Progenitor cell of endocrine pancreas (in vitro differentiated cells): ENCODE results near the gene GRK2. TPM values are rescaled to one million over a fixed set of nuclear protein-coding genes. Genes with fewer than 3 reads are reported as not detected.

Experiments
- DNase-seq: peaks from one replicate; pipeline ENCODE4 v3.0.0; 2021; ENCODE audit warnings: low spot score; ENCODE audit not compliant: unreplicated experiment
- H3K27ac Mint-ChIP-seq: 2 replicates; pipeline ENCODE4 v1.8.0; 2021; ENCODE audit warnings: mild to moderate bottlenecking, moderate library complexity, mixed read lengths
- H3K27me3 Mint-ChIP-seq: 2 replicates; pipeline ENCODE4 v1.8.0; 2021; ENCODE audit warnings: mixed read lengths
- H3K36me3 Mint-ChIP-seq: 2 replicates; pipeline ENCODE4 v1.8.0; 2022; ENCODE audit warnings: mixed read lengths; ENCODE audit not compliant: insufficient read depth
- H3K4me1 Mint-ChIP-seq: 2 replicates; pipeline ENCODE4 v1.8.0; 2021; ENCODE audit warnings: low read depth, mixed read lengths
- H3K4me3 Mint-ChIP-seq: 2 replicates; pipeline ENCODE4 v1.8.0; 2021; ENCODE audit warnings: low read depth, mild to moderate bottlenecking, moderate library complexity, mixed read lengths
- H3K9me3 Mint-ChIP-seq: 2 replicates; pipeline ENCODE4 v1.8.0; 2021; ENCODE audit warnings: low read depth, mixed read lengths
- total RNA-seq: library from RNA; stranded (reverse); gene quantifications from 2 replicates; pipeline ENCODE4 v1.2.1, GENCODE V29; 2021
- TF ChIP-seq, protein P1 (sequence below): fragments of 200-600 bp; sonication (generic); IDR thresholded peaks from one replicate; pipeline ENCODE4 v1.5.0; 2021; ENCODE audit warnings: antibody characterized with exemption, mild to moderate bottlenecking; ENCODE audit not compliant: unreplicated experiment

GRK2 gene
- total RNA-seq, 1 donor from 2014 or later: 53.0 TPM

DNA sequence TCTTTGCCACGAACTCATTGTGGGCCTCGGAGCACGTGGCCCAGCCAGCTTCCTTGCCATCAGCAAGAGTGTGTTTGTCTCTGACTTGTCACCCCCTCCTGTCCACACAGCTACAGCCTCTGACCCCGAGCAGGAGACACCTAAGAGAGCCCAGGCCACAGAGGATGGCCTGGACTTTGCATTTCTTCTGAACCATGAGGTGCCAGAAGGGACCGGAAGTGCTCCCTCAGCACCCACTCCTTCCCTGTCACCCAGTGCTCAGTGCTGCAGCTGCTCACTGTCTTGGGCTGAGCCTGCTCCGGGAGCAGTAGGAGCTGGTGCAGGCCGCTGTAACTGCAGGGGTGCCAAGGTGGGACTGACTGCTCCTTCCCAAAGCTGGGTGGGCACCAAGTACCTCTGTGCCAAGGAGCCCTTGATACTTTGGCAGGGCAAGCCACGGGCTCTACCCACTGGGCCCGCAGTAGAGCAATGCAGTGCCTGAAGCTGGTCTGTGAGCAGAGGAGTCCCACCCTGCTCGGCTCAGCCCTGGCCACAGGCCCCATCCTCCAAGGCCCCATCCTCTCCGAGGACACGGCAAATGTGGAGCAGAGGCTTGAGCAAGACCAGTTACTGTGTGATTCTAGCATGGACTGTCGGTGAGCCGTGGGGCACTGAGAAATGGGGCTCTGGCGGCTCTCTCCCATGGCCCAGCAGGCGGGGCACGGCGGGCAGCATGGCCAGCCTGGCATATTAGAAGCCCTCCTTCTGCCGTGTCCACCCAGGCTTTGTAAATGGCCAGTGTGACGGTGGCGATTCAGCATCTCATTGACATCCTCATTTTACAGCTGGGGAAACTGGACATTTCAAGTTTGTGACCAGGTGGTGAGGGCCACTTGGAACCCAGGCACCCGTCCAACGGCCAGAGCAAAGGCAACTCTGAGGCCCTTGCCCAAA is 6.3 kb downstream of the GRK2 start:
- Mint-ChIP-seq H3K27me3 (no peaks in the 10 kb centered on the region), H3K36me3 (peaks cover 1% of the 10 kb centered on the region), H3K27ac (no peak overlapping the region), H3K9me3 (no peaks in the 10 kb centered on the region), H3K4me3 (no peak overlapping the region), H3K4me1 (peaks cover 10% of the 10 kb centered on the region)
- TF ChIP-seq, protein P1, sequence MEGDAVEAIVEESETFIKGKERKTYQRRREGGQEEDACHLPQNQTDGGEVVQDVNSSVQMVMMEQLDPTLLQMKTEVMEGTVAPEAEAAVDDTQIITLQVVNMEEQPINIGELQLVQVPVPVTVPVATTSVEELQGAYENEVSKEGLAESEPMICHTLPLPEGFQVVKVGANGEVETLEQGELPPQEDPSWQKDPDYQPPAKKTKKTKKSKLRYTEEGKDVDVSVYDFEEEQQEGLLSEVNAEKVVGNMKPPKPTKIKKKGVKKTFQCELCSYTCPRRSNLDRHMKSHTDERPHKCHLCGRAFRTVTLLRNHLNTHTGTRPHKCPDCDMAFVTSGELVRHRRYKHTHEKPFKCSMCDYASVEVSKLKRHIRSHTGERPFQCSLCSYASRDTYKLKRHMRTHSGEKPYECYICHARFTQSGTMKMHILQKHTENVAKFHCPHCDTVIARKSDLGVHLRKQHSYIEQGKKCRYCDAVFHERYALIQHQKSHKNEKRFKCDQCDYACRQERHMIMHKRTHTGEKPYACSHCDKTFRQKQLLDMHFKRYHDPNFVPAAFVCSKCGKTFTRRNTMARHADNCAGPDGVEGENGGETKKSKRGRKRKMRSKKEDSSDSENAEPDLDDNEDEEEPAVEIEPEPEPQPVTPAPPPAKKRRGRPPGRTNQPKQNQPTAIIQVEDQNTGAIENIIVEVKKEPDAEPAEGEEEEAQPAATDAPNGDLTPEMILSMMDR: no peak
- DNase-seq: no peak

DNA sequence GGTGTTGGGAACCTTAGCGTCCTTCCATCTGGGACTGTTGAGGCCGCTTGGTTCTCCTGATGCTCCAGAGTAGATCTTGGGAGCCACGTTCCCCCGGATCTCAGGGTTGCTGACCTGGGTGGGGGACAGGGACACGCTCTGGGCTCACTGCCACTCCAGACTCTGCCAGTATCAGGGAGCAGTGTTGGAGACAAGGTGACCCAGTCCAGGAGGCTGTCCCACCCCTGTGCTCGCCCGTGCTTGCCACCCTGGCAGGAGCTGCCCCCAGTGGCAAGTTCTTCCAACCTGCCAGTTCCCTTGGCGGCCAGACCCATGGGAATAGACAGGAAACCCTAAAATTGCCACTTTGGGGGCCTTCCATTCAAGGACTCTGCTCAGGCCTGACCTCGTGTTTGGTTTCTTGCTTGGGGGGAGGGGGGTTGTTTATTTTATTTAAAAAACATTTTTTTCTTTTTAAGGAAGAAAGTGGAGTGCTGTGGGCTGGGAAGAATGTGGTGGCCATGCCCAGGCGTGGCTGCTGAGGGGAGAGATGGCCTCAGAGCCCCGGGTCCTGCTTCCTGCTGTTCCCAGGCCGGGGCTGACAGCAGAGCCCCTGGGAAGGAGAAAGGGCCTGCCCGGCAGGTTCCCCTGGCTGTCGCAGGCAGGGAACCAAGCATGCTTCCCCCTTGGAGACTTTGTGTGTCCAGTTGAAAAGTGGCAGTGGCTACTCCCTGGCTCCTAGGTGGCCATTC is 7.2 kb downstream of the GRK2 start:
- H3K4me3 Mint-ChIP-seq: no peak overlapping the region
- no peaks in the 10 kb centered on the region for H3K9me3 Mint-ChIP-seq
- DNase-seq: no peak
- TF ChIP-seq, protein P1: no peak
- H3K4me1 Mint-ChIP-seq: peaks cover 7% of the 10 kb centered on the region
- H3K36me3 Mint-ChIP-seq: no peaks in the 10 kb centered on the region
- H3K27me3 Mint-ChIP-seq: no peaks in the 10 kb centered on the region
- no peak overlapping the region for H3K27ac Mint-ChIP-seq

DNA sequence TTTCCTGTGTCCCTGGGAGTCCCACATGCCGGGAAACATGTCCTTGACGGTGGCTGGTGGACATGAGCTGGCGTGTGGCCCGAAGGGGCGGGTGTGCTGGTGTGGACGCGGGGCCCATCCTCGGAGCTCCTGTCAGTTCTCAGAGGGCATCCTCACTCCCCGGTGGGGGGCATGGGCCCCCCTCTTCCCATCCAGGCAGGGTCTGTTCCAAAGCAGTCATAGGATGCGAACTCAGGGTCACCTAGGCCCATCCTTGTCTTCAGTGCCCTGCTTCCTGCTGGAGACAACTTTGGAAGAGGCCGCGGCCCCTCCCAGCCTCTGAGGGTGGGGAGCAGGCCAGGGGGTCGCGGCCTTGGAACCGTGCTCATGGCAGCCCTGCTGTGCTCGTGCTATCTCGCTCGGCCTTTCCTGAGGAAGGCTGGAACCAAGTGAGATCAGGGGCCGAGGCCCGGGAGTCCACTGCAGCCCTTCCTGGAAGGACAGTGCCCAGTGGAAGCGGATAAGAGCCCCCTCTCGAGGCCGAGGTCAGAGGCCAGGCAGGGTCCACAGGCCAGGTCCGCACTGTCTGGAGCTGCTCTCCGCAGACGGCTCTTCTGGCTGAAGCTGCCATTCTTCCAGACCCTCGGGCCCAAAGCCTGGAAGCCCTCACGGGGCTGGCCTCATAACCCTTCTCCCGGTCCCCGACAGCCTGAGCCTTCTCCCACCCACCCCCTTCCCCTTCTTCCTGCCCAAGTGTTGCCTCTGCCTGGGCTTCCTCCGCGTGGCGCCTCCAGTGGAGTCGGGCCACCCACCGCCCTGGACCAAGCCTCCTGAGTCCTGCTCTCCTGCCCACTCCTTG is 8.7 kb downstream of the GRK2 start:
- no peak overlapping the region for H3K4me3 Mint-ChIP-seq
- H3K9me3 Mint-ChIP-seq: no peaks in the 10 kb centered on the region
- peaks cover 7% of the 10 kb centered on the region for H3K4me1 Mint-ChIP-seq
- no peak for DNase-seq
- no peak overlapping the region for H3K27ac Mint-ChIP-seq
- no peaks in the 10 kb centered on the region for H3K27me3 Mint-ChIP-seq
- TF ChIP-seq, protein P1: no peak
- H3K36me3 Mint-ChIP-seq: peaks cover 3% of the 10 kb centered on the region

DNA sequence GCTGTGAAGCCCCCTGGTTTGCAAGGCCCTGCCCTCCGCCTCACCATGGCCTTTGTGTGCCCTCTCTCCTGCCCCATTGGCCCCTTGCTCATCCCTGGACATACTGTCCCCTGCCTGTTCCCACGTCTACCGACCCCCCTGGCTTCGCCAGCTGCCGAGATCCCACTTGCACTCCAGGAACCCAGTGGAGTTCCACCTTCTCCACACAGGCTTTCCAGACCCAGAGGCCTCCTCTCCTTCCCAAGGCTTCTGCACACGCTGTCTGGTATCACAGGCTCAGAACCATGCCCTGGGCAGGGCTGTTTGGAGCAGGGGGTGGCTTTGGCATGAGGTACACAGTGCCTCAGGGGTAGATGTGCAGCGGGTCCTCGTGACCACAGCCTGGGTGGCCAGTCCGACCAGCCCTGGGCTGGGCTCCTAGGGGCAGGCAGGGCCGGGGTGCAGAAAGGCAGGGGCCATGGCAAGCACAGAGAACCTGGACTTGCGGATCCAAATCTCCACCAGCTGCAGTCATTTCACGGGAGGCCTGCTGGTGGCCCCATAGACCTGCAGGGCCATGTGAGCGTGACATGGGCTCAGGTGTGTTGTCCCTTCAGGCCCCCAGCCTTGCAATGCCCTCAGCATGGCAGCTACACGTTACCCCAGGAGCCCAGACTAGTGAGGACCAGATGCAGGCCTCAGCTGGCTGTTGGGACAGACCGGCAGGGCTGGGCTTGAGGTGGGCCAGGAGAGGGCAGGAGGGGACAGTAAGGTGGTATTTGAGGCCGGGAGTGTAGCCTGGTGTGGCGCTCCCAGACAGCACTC is 9.5 kb downstream of the GRK2 start:
- Mint-ChIP-seq H3K36me3 (peaks cover 3% of the 10 kb centered on the region), H3K4me1 (no peaks in the 10 kb centered on the region), H3K27ac (peak overlapping the region; percentile 69), H3K4me3 (no peak overlapping the region), H3K9me3 (no peaks in the 10 kb centered on the region), H3K27me3 (no peaks in the 10 kb centered on the region)
- TF ChIP-seq, protein P1: no peak
- DNase-seq: no peak
